GM19025 (cell line): ENCODE results near the gene GABRR1.
"Not testable (repeated sequence)": the region's sequence is repeated elsewhere in the genome, so short reads cannot be mapped to it uniquely, and the experiment has no call there.

Experiments used
- ATAC-seq: cut with Tn5 transposase; IDR thresholded peaks from one replicate; pipeline ENCODE4 v1.9.1; 2021; ENCODE audit warnings: mild to moderate bottlenecking, low read depth, moderate library complexity; ENCODE audit not compliant: unreplicated experiment

The GABRR1 gene

GRCh38 chr6:89217299-89217910, at the start of gene GABRR1:
TSS of gene GABRR1 (minus strand) at chr6:89217358. CDS start at chr6:89217322, 36 bp downstream.
- ATAC-seq, result no peak

- no peak for ATAC-seq
Observed at GRCh38 chr6:89264296-89264695, 47.1 kb upstream of the GABRR1 start.

GRCh38 chr6:89260832-89261231, 43.7 kb upstream of the GABRR1 start:
- ATAC-seq, result no peak

- ATAC-seq, result no peak
Observed at GRCh38 chr6:89260310-89260709, 43.2 kb upstream of the GABRR1 start.

- ATAC-seq, result no peak
Observed at GRCh38 chr6:89258912-89259311, 41.8 kb upstream of the GABRR1 start.

- no peak for ATAC-seq
Observed at GRCh38 chr6:89257781-89258180, 40.6 kb upstream of the GABRR1 start.

- no peak for ATAC-seq
Observed at GRCh38 chr6:89257346-89257745, 40.2 kb upstream of the GABRR1 start.

GRCh38 chr6:89255417-89255816, 38.3 kb upstream of the GABRR1 start:
- no peak for ATAC-seq

GRCh38 chr6:89254569-89254968, 37.4 kb upstream of the GABRR1 start:
- no peak for ATAC-seq

GRCh38 chr6:89252907-89253306, 35.7 kb upstream of the GABRR1 start:
- ATAC-seq, result no peak

- no peak for ATAC-seq
Observed at GRCh38 chr6:89251976-89252375, 34.8 kb upstream of the GABRR1 start.

GRCh38 chr6:89251170-89251569, 34.0 kb upstream of the GABRR1 start:
- no peak for ATAC-seq

GRCh38 chr6:89250239-89250638, 33.1 kb upstream of the GABRR1 start:
- ATAC-seq, result no peak

GRCh38 chr6:89244241-89244985, 27.3 kb upstream of the GABRR1 start:
- no peak for ATAC-seq

- no peak for ATAC-seq
Observed at GRCh38 chr6:89243331-89243629, 26.1 kb upstream of the GABRR1 start.

GRCh38 chr6:89242574-89243330, 25.6 kb upstream of the GABRR1 start:
- no peak for ATAC-seq

GRCh38 chr6:89239338-89239737, 22.2 kb upstream of the GABRR1 start:
- no peak for ATAC-seq

- no peak for ATAC-seq
Observed at GRCh38 chr6:89237158-89237557, 20.0 kb upstream of the GABRR1 start.

GRCh38 chr6:89233605-89234004, 16.4 kb upstream of the GABRR1 start:
- ATAC-seq, result not testable (repeated sequence)

- no peak for ATAC-seq
Observed at GRCh38 chr6:89222712-89223039, 5.5 kb upstream of the GABRR1 start.

- ATAC-seq, result no peak
Observed at GRCh38 chr6:89221971-89222711, 5.0 kb upstream of the GABRR1 start.
